Small intestine (tissue), 7 donors: ENCODE data around the gene ARHGAP42. TPM values are rescaled to one million over a fixed set of nuclear protein-coding genes. Genes with fewer than 3 reads are reported as not detected.

Experiments
- DNase-seq, 2 donors: peaks; one replicate each; pipeline versions ENCODE4 v3.0.0 to v3.0.0-alpha.2; 2013
- FAIRE-seq: peaks from 2 replicates; lab custom pipeline; 2012; peaks lifted over from hg19 to GRCh38; lab: Jason Lieb, UNC
- H3K27ac ChIP-seq, 3 donors: one replicate each; pipeline ENCODE4 v1.5.1; 2013; ENCODE audit warnings: low read length in 2 of 3, mild to moderate bottlenecking in 2 of 3, control low read depth in 1 of 3, inconsistent platforms in 1 of 3, low read depth in 1 of 3, moderate library complexity in 1 of 3
- H3K27me3 ChIP-seq, 3 donors: one replicate each; pipeline ENCODE4 v1.6.1; 2013; ENCODE audit warnings: low read length in 3 of 3, inconsistent platforms in 1 of 3; ENCODE audit not compliant: control insufficient read depth in 3 of 3, insufficient read depth in 3 of 3
- H3K36me3 ChIP-seq, 3 donors: one replicate each; pipeline ENCODE4 v1.6.1; 2013; ENCODE audit warnings: low read length in 3 of 3, inconsistent platforms in 1 of 3, low read depth in 1 of 3, mild to moderate bottlenecking in 1 of 3, moderate library complexity in 1 of 3; ENCODE audit not compliant: control insufficient read depth in 3 of 3, insufficient read depth in 2 of 3
- H3K4me1 ChIP-seq, 3 donors: one replicate each; pipeline ENCODE4 v1.6.1; 2013; ENCODE audit warnings: low read length in 2 of 3, inconsistent platforms in 1 of 3, low read depth in 1 of 3, mild to moderate bottlenecking in 1 of 3, moderate library complexity in 1 of 3; ENCODE audit not compliant: control insufficient read depth in 3 of 3, insufficient read depth in 2 of 3
- H3K4me3 ChIP-seq, 3 donors: one replicate each; pipeline ENCODE4 v1.5.1; 2013; ENCODE audit warnings: low read length in 3 of 3, control low read depth in 1 of 3, inconsistent platforms in 1 of 3, low read depth in 1 of 3, mild to moderate bottlenecking in 1 of 3, moderate library complexity in 1 of 3
- H3K9me3 ChIP-seq, 2 donors: one replicate each; pipeline ENCODE4 v1.6.1; 2013; ENCODE audit warnings: low read depth in 1 of 2, low read length in 1 of 2; ENCODE audit not compliant: control insufficient read depth in 2 of 2, insufficient read depth in 1 of 2
- WGBS, 3 donors: extraction: QIAGEN DNeasy Blood & Tissue Kit; methylation state at CpG; one replicate each; pipeline ENCODE4 v1.1.7; 2013; 5-methylcytosine and 5-hydroxymethylcytosine counted together
- polyA plus RNA-seq, 4 donors: library from polyadenylated mRNA; stranded (reverse) in 3 of 4; unstranded in 1 of 4; fragments of 200-250 nt in 3 of 4; fragments of 120-200 nt in 1 of 4; gene quantifications; one replicate each; pipeline versions ENCODE4 v1.2.1 to v1.2.3, GENCODE V29; 2013
- donor health status: healthy with polysubstance abuse.
- donor health status: control.
- donor health status: control.
- donor health status: Bipolar disorder and iron deficiency.
- donor health status: healthy.

ARHGAP42 gene
- polyA plus RNA-seq, 4 donors: 4.3 to 17.0 (median 14.9) TPM

DNA sequence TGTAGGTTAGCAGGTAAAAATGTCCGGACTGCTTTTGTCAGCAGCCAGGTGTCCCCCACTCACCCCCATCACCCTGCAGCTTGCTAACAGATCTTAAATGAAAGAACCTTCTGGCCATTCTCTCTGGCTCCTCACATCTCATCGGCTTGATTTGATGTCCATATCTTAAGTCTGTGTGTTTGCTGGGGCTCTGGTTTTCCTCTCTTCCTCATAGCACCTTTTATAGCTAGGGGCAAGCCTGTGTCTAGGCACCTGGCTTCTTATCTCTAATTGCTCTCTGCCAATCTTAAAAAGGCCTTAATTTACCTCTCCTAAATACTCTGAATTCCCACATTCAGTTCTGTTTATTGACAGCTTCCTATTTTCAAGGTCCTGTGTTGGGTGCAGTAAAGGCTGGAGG is 72.0 kb downstream of the ARHGAP42 start:
- H3K9me3 ChIP-seq: no peaks in the 10 kb centered on the region
- no peak for FAIRE-seq
- no peak overlapping the region for H3K4me3 ChIP-seq
- no peaks in the 10 kb centered on the region for H3K27me3 ChIP-seq
- H3K4me1 ChIP-seq: peaks cover 6 to 14% (median 7%) of the 10 kb centered on the region in 3 donors
- 10 to 45% (median 12%) methylated on average over 2 of the region's 2 CpGs for WGBS, 3 donors
- no peaks in the 10 kb centered on the region for H3K36me3 ChIP-seq
- DNase-seq: no peak
- no peak overlapping the region for H3K27ac ChIP-seq

DNA sequence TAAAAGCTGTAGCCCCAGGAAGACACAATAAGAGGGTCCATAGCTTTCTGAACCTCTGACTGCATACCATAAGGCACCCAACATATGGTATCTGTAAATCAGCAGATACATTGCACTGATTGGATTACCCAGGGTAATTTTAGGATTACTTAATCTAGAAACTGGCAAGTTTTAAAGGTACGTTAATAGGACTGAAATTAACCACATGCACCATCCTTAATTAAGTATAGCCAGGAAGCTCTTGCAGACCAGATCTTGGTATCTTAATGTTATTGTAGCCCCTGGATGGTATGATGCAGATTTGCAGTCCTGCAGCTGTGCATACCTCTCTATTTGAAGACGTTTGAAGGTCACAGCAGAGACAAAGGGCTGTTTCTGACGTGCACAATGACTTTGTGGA is 72.8 kb downstream of the ARHGAP42 start:
- WGBS, 3 donors: 28 to 57% (median 36%) methylated on average over 3 of the region's 3 CpGs
- H3K4me1 ChIP-seq: peaks cover 6 to 14% (median 7%) of the 10 kb centered on the region in 3 donors
- no peaks in the 10 kb centered on the region for H3K27me3 ChIP-seq
- H3K27ac ChIP-seq: no peak overlapping the region
- no peak overlapping the region for H3K4me3 ChIP-seq
- H3K36me3 ChIP-seq: no peaks in the 10 kb centered on the region
- H3K9me3 ChIP-seq: no peaks in the 10 kb centered on the region
- FAIRE-seq: no peak
- no peak for DNase-seq

DNA sequence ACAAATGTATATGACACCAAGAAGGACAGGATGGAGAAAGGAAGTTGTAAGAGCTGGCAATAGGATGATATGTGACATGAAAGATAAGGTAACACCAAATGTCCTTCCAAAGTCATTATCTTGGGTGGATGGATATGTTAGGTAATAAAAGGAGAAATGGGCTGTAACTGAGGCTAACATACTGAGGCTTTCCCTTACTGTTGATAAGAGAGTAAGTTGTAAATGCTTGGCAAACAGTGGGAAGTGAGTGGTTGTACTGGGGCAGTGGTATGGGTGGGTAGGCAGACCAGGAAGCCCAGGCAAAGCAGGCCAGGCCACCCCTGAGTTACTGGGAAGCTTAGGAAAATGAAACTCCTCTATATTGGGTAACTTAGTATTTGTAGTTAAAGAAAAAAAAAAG is 73.7 kb downstream of the ARHGAP42 start:
- Histone ChIP-seq H3K27ac (peak overlapping the region; percentile 44 to 68 (median 50)), H3K4me1 (peaks cover 7 to 14% (median 10%) of the 10 kb centered on the region in 3 donors), H3K9me3 (no peaks in the 10 kb centered on the region), H3K4me3 (no peak overlapping the region), H3K27me3 (no peaks in the 10 kb centered on the region), H3K36me3 (no peaks in the 10 kb centered on the region)
- DNase-seq (peak in 1 of 2 donors; percentile 83), FAIRE-seq (no peak)

DNA sequence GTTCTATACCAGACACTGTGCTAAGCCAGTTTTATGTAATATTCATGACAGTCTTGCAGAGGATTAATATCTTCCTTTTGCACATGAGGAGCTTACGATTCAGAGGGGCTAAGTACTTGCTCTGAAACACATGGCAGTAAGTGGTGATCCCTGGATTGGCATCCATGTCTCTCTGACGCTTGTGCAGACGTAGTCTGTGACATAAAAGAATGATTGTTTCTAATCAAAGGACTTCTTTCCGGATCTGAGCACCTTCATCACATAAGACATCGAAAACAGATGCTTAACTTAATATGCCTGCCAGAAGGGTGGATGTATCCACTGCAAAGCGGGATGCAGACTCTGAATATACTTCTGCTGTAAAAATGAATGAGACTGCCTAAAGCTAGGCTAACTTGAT is 74.8 kb downstream of the ARHGAP42 start:
- DNase-seq: no peak
- FAIRE-seq: no peak
- Histone ChIP-seq H3K36me3 (no peaks in the 10 kb centered on the region), H3K27me3 (no peaks in the 10 kb centered on the region), H3K9me3 (no peaks in the 10 kb centered on the region), H3K27ac (no peak overlapping the region), H3K4me1 (peaks cover 7 to 14% (median 14%) of the 10 kb centered on the region in 3 donors), H3K4me3 (no peak overlapping the region)
- 74 to 87% (median 79%) methylated on average over 6 of the region's 6 CpGs for WGBS, 3 donors

DNA sequence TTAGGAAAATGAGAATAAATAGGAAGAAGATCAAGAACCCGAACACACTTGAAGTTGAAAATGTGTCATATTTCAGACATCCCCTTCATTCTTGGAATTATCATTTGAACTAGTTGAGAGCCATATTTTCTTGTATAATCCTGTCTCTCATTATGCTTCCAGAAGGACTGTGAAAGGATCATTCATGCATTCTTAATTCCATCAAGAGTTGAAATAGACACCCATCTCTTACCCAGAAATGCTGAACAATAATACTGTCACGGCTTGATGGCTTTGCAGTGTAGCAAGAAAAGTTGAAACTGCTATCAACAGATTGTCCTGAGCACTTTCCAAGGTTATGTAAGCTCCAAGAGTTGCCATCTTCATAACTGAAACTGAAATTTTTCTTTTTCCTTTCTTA is 79.7 kb downstream of the ARHGAP42 start:
- no peak for DNase-seq
- WGBS, 3 donors: 84 to 91% (median 88%) methylated on average over 2 of the region's 2 CpGs
- Histone ChIP-seq H3K27me3 (no peaks in the 10 kb centered on the region), H3K4me1 (peaks cover 2 to 8% (median 7%) of the 10 kb centered on the region in 3 donors), H3K4me3 (no peak overlapping the region), H3K36me3 (peaks cover 0 to 4% (median 0%) of the 10 kb centered on the region in 3 donors), H3K27ac (no peak overlapping the region), H3K9me3 (no peaks in the 10 kb centered on the region)
- FAIRE-seq: no peak

DNA sequence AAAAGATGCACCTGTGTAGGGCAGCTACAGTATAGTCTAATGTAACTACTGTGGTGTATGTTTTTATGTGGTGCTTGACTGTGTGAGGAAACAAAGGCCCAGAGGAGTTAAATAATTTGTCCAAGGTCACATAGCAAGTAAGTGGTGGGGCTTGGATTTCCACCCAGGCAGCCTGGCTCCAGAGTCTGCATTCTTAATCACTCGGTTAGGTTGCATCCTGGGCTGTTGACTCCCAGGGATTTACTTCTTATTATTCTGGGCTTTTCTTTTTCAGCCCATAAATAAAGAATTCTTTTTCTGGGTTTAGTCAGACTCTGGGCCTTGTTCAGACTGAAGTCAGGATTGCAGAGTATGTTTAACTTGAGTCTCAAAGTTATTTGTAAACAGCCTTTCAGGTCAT is 82.1 kb downstream of the ARHGAP42 start:
- Histone ChIP-seq H3K27me3 (no peaks in the 10 kb centered on the region), H3K4me3 (no peak overlapping the region), H3K27ac (no peak overlapping the region), H3K9me3 (no peaks in the 10 kb centered on the region), H3K36me3 (peaks cover 0 to 6% (median 0%) of the 10 kb centered on the region in 3 donors), H3K4me1 (peaks cover 2 to 16% (median 3%) of the 10 kb centered on the region in 3 donors)
- 55 to 84% (median 61%) methylated on average over 1 of the region's 1 CpG for WGBS, 3 donors
- DNase-seq: no peak
- FAIRE-seq: no peak

DNA sequence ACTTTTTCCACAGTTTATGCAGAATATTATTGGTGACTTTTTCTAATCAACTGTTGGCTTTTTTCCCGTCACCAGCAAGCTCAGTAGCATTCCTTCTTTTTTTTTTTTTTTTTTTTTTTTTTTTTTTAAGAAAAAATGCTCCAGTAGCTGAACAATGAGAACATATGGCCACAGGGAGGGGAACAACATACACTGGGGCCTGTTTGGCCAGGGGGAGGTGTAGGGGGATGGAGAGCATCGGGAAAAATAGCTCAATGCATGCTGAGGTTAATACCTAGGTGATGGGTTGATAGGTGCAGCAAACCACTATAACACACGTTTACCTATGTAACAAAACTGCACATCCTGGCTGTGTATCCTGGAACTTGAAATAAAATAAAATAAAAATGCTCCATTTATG is 82.5 kb downstream of the ARHGAP42 start:
- Histone ChIP-seq H3K27me3 (no peaks in the 10 kb centered on the region), H3K4me3 (no peak overlapping the region), H3K4me1 (peaks cover 2 to 20% (median 6%) of the 10 kb centered on the region in 3 donors), H3K36me3 (peaks cover 0 to 8% (median 0%) of the 10 kb centered on the region in 3 donors), H3K27ac (no peak overlapping the region), H3K9me3 (no peaks in the 10 kb centered on the region)
- WGBS, 3 donors: 61 to 85% (median 78%) methylated on average over 3 of the region's 3 CpGs
- FAIRE-seq (no peak), DNase-seq (no peak)

DNA sequence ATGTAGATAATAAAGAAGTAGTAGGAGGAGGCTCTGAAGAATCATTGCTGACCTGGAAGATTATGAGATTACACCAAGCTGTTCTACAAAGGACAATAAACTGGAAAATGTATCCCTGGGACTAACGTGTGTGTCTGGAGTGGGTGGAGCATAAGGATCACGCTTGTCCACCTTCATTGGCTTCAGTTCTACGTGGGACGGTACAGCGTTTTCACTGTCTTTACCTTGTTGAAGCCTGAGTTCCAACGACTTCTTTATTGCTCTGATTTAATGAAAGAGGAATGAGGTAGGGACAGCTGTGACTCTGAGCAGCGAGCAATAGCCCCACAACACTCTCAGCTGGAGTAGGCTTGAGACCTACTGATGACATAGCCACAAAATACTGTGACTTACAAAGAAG is 87.0 kb downstream of the ARHGAP42 start:
- DNase-seq: peak; percentile 35 to 60
- H3K36me3 ChIP-seq: peaks cover 0 to 8% (median 0%) of the 10 kb centered on the region in 3 donors
- peak overlapping the region in 2 of 3 donors; percentile 73 to 77 for H3K27ac ChIP-seq
- H3K4me3 ChIP-seq: no peak overlapping the region
- no peaks in the 10 kb centered on the region for H3K27me3 ChIP-seq
- no peaks in the 10 kb centered on the region for H3K9me3 ChIP-seq
- H3K4me1 ChIP-seq: peaks cover under 1 to 41% (median 8%) of the 10 kb centered on the region in 3 donors
- 49 to 79% (median 65%) methylated on average over 7 of the region's 7 CpGs for WGBS, 3 donors
- FAIRE-seq: no peak

DNA sequence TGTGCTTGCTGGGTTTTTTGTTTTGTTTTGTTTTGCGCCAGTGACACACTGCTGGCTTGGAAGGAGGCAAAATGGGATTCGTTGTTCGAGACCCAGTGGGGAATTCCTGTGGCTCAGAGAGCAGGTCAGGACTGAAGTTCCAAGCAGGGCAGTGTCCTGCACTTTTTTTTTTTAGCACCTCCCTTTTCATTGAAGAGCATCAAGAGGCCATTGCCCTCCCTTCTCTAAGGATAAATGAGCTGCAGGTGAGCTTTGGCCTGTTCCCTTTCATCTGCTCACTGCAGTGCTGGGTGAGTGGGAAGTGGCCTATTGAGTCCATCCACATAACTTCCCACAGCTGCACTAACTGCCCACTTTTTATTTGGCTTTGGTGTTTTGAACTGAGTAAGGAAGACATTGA is 87.8 kb downstream of the ARHGAP42 start:
- WGBS, 3 donors: 67 to 81% (median 67%) methylated on average over 3 of the region's 3 CpGs
- no peaks in the 10 kb centered on the region for H3K27me3 ChIP-seq
- DNase-seq (peak; percentile 56 to 77), FAIRE-seq (no peak)
- no peak overlapping the region for H3K4me3 ChIP-seq
- H3K27ac ChIP-seq: peak overlapping the region; percentile 5 to 77 (median 73)
- peaks cover 0 to 41% (median 8%) of the 10 kb centered on the region in 3 donors for H3K4me1 ChIP-seq
- H3K9me3 ChIP-seq: no peaks in the 10 kb centered on the region
- peaks cover 0 to 8% (median 0%) of the 10 kb centered on the region in 3 donors for H3K36me3 ChIP-seq
